Measurements from ENCODE around the gene CEP63.
A peak's percentile ranks its signal among the peaks of the same experiment; 100 is the strongest.
"Not testable (repeated sequence)": the region's sequence is repeated elsewhere in the genome, so short reads cannot be mapped to it uniquely, and the experiment has no call there.

The CEP63 gene

GRCh38 chr3:134590766-134591165 lies 104.9 kb downstream of the CEP63 start:
- no peak for DNase-seq

- no peak for DNase-seq
These were observed 106.9 kb downstream of the CEP63 start for GRCh38 chr3:134592806-134593205.

- no peak for DNase-seq
These were observed 108.5 kb downstream of the CEP63 start for GRCh38 chr3:134594331-134594741.

GRCh38 chr3:134594986-134595385 lies 109.1 kb downstream of the CEP63 start:
- DNase-seq, result not testable (repeated sequence)

- no peak for DNase-seq
These were observed 111.6 kb downstream of the CEP63 start for GRCh38 chr3:134597390-134597970.

GRCh38 chr3:134598763-134599545 lies 113.1 kb downstream of the CEP63 start:
- DNase-seq, result no peak

- DNase-seq, result no peak
These were observed 114.3 kb downstream of the CEP63 start for GRCh38 chr3:134600206-134600605.

- DNase-seq, result peak; percentile 15
These were observed 115.0 kb downstream of the CEP63 start for GRCh38 chr3:134600685-134601463.

- no peak for DNase-seq
These were observed 115.9 kb downstream of the CEP63 start for GRCh38 chr3:134601539-134602439.

GRCh38 chr3:134602440-134602814 lies 116.6 kb downstream of the CEP63 start:
- DNase-seq, result no peak

- no peak for DNase-seq
These were observed 117.6 kb downstream of the CEP63 start for GRCh38 chr3:134603480-134603879.

- no peak for DNase-seq
These were observed 118.1 kb downstream of the CEP63 start for GRCh38 chr3:134603956-134604355.

GRCh38 chr3:134605556-134605955 lies 119.7 kb downstream of the CEP63 start:
- no peak for DNase-seq

GRCh38 chr3:134606033-134607025 lies 120.5 kb downstream of the CEP63 start:
- no peak for DNase-seq

- DNase-seq, result no peak
These were observed 121.5 kb downstream of the CEP63 start for GRCh38 chr3:134607054-134608022.

- DNase-seq, result no peak
These were observed 122.3 kb downstream of the CEP63 start for GRCh38 chr3:134608023-134608770.

- no peak for DNase-seq
These were observed 123.0 kb downstream of the CEP63 start for GRCh38 chr3:134608771-134609435.

- no peak for DNase-seq
These were observed 124.1 kb downstream of the CEP63 start for GRCh38 chr3:134609821-134610431.
